K562 (cell line): ENCODE results near the gene POU1F1.
"Not testable (repeated sequence)": the region's sequence is repeated elsewhere in the genome, so short reads cannot be mapped to it uniquely, and the experiment has no call there.

Experiments used
- CREBBP ChIP-seq: IDR thresholded peaks from one replicate; pipeline ENCODE4 v1.6.1; 2012; ENCODE audit warnings: low read depth, mild to moderate bottlenecking, control low read depth, inconsistent platforms, low read length
- MTA3 ChIP-seq: fragments of 450-650 bp; formaldehyde crosslinking; IDR thresholded peaks from 2 replicates; pipeline ENCODE4 v1.6.1; 2017; ENCODE audit warnings: mild to moderate bottlenecking, borderline replicate concordance
- MXI1 ChIP-seq: IDR thresholded peaks from 2 replicates; pipeline ENCODE4 v1.6.1; 2011; ENCODE audit warnings: low read depth, mild to moderate bottlenecking, improper control_type of control experiment, low read length
- MYNN ChIP-seq, 2 experiments: sonication (generic); formaldehyde crosslinking in 1 of 2; IDR thresholded peaks; 2 replicates each; pipeline versions ENCODE4 v1.5.0 to v1.6.1; 2016 to 2020; ENCODE audit warnings: antibody characterized with exemption in 1 of 2, missing genetic modification reagents in 1 of 2
- POLR2AphosphoS2 ChIP-seq: IDR thresholded peaks from 2 replicates; pipeline ENCODE4 v1.6.1; 2012; ENCODE audit warnings: low read length, improper control_type of control experiment
- ZNF436 ChIP-seq: fragments of 250-450, 450-650 bp; sonication (Bioruptor Pico); formaldehyde crosslinking; IDR thresholded peaks from 2 replicates; pipeline ENCODE4 v1.7.0; 2020; ENCODE audit warnings: mild to moderate bottlenecking
- TF ChIP-seq, protein P1 (sequence below), 2 experiments: fragments of 450-650 bp; formaldehyde crosslinking in 1 of 2; IDR thresholded peaks; 2 replicates each; pipeline versions ENCODE4 v1.4.0 to v1.6.1; 2014 to 2020; ENCODE audit warnings: mild to moderate bottlenecking in 2 of 2, borderline replicate concordance in 1 of 2, low read depth in 1 of 2

DNA sequence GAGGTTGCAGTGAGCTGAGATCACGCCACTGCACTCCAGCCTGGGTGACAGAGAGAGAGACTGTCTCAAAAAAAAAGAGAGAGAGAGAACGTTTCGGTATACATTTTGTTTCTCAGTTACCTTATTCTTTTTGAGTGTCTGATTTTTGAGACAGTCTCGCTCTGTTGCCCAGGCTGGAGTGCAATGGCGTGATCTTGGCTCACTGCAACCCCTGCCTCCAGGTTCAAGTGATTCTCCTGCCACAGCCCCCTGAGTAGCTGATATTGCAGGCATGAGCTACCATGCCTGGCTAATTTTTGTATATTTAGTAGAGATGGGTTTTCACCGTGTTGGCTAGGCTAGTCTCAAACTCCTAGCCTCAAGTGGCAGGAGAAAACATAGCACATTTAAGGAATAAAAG lies 28.2 kb downstream of the POU1F1 start:
- not testable (repeated sequence) for TF ChIP-seq ZNF436 (CRISPR knock-in tag); CREBBP; POLR2AphosphoS2; MXI1; MTA3; MYNN (IDR thresholded peaks at IDR 0.05); MYNN (CRISPR knock-in tag; IDR thresholded peaks at IDR 0.05)
- TF ChIP-seq, protein P1, sequence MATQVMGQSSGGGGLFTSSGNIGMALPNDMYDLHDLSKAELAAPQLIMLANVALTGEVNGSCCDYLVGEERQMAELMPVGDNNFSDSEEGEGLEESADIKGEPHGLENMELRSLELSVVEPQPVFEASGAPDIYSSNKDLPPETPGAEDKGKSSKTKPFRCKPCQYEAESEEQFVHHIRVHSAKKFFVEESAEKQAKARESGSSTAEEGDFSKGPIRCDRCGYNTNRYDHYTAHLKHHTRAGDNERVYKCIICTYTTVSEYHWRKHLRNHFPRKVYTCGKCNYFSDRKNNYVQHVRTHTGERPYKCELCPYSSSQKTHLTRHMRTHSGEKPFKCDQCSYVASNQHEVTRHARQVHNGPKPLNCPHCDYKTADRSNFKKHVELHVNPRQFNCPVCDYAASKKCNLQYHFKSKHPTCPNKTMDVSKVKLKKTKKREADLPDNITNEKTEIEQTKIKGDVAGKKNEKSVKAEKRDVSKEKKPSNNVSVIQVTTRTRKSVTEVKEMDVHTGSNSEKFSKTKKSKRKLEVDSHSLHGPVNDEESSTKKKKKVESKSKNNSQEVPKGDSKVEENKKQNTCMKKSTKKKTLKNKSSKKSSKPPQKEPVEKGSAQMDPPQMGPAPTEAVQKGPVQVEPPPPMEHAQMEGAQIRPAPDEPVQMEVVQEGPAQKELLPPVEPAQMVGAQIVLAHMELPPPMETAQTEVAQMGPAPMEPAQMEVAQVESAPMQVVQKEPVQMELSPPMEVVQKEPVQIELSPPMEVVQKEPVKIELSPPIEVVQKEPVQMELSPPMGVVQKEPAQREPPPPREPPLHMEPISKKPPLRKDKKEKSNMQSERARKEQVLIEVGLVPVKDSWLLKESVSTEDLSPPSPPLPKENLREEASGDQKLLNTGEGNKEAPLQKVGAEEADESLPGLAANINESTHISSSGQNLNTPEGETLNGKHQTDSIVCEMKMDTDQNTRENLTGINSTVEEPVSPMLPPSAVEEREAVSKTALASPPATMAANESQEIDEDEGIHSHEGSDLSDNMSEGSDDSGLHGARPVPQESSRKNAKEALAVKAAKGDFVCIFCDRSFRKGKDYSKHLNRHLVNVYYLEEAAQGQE (IDR thresholded peaks at IDR 0.05; ENCODE audit: borderline replicate concordance), result not testable (repeated sequence)
- TF ChIP-seq, protein P1 (CRISPR knock-in tag; IDR thresholded peaks at IDR 0.05; ENCODE audit: low read depth), result not testable (repeated sequence)
